B cell (primary cell): ENCODE data around the gene NEDD1.

ENCODE experiments used
- EZH2 ChIP-seq: IDR thresholded peaks from 2 replicates; pipeline ENCODE4 v1.6.1; 2012; ENCODE audit warnings: borderline replicate concordance, low read depth, mild to moderate bottlenecking, moderate library complexity, low read length; ENCODE audit not compliant: insufficient read depth, poor library complexity, severe bottlenecking
- TF ChIP-seq, protein P1 (sequence below): fragments of 200-600 bp; IDR thresholded peaks from one replicate; pipeline ENCODE4 v1.8.0; 2022; ENCODE audit warnings: antibody characterized with exemption, mild to moderate bottlenecking

DNA sequence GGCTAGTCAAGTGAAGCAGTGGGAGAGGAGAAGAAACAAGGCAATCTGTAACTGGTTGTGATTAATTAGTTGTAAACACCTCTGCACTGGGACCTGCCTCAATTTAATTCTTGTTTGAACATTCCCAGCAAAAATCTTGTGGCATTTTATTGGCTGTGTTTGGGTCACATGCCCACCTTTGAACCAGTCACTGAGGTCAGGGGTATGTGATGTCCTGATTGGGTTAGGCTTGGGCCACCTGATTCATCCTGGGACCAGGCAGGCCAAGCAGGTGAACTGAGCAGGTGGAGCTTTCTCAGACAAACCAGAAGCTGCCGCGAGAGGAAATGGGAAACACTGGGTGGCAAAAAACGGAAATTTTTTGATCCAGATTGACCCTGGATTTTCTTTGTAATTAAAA lies 72.5 kb downstream of the NEDD1 start:
- TF ChIP-seq, protein P1, sequence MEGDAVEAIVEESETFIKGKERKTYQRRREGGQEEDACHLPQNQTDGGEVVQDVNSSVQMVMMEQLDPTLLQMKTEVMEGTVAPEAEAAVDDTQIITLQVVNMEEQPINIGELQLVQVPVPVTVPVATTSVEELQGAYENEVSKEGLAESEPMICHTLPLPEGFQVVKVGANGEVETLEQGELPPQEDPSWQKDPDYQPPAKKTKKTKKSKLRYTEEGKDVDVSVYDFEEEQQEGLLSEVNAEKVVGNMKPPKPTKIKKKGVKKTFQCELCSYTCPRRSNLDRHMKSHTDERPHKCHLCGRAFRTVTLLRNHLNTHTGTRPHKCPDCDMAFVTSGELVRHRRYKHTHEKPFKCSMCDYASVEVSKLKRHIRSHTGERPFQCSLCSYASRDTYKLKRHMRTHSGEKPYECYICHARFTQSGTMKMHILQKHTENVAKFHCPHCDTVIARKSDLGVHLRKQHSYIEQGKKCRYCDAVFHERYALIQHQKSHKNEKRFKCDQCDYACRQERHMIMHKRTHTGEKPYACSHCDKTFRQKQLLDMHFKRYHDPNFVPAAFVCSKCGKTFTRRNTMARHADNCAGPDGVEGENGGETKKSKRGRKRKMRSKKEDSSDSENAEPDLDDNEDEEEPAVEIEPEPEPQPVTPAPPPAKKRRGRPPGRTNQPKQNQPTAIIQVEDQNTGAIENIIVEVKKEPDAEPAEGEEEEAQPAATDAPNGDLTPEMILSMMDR, result no peak
- no peak for TF ChIP-seq EZH2
